ENCODE measurements around the gene LRCH1. TPM values are rescaled to one million over a fixed set of nuclear protein-coding genes. Genes with fewer than 3 reads are reported as not detected.

Gene LRCH1
- total RNA-seq, 1 experiment from 2014 or later: 11.8 TPM

- Mint-ChIP-seq H3K4me3 (no peak overlapping the region), H3K27ac (no peak overlapping the region), H3K4me1 (peaks cover 76% of the 10 kb centered on the region), H3K36me3 (no peaks in the 10 kb centered on the region), H3K27me3 (ENCODE audit: low read depth) (no peaks in the 10 kb centered on the region), H3K9me3 (no peaks in the 10 kb centered on the region)
- TF ChIP-seq PRRX2 (CRISPR knock-in tag; IDR thresholded peaks at IDR 0.05) (no peak), ZMAT4 (CRISPR knock-in tag; IDR thresholded peaks at IDR 0.05) (no peak), ATF1 (CRISPR knock-in tag; IDR thresholded peaks at IDR 0.05) (no peak), FOXJ3 (CRISPR knock-in tag; IDR thresholded peaks at IDR 0.05; ENCODE audit: borderline replicate concordance) (no peak), RELA (CRISPR knock-in tag; IDR thresholded peaks at IDR 0.05; ENCODE audit: borderline replicate concordance) (no peak), ZNF671 (CRISPR knock-in tag; IDR thresholded peaks at IDR 0.05) (no peak)
- no peak for DNase-seq (ENCODE audit: low spot score)
- ATAC-seq: no peak
- ChIA-PET POLR2A (no interaction called here), CTCF (interaction anchor here (0.6 to 2.7 kb wide), 5 partner anchors 14 to 125 kb away, joined by 3 to 10 read pairs (median 3); no protein-coding TSS in a partner anchor)
These were observed 69.8 kb downstream of the LRCH1 start for GRCh38 chr13:46622630-46623256.

- Mint-ChIP-seq H3K27me3 (ENCODE audit: low read depth) (no peaks in the 10 kb centered on the region), H3K27ac (peak overlapping the region; percentile 75), H3K4me1 (peaks cover 72% of the 10 kb centered on the region), H3K4me3 (no peak overlapping the region), H3K9me3 (no peaks in the 10 kb centered on the region), H3K36me3 (no peaks in the 10 kb centered on the region)
- ChIA-PET CTCF (interaction anchor here (0.8 to 1.6 kb wide), 5 partner anchors 10 to 72 kb away, joined by 3 to 7 read pairs (median 3); no protein-coding TSS in a partner anchor), POLR2A (no interaction called here)
- no peak for TF ChIP-seq ZBTB43 (CRISPR knock-in tag; IDR thresholded peaks at IDR 0.05)
- TF ChIP-seq GRHL2 (CRISPR knock-in tag; IDR thresholded peaks at IDR 0.05; ENCODE audit: insufficient replicate concordance, severe bottlenecking): no peak
- no peak for TF ChIP-seq ZNF219 (CRISPR knock-in tag; IDR thresholded peaks at IDR 0.05; ENCODE audit: borderline replicate concordance)
- no peak for ATAC-seq
- no peak for DNase-seq (ENCODE audit: low spot score)
These were observed 71.4 kb downstream of the LRCH1 start for GRCh38 chr13:46624353-46624752.

- no peaks in the 10 kb centered on the region for H3K36me3 Mint-ChIP-seq
- peaks cover 72% of the 10 kb centered on the region for H3K4me1 Mint-ChIP-seq
- DNase-seq (ENCODE audit: low spot score) (no peak), ATAC-seq (peak; percentile 54)
- peak overlapping the region; percentile 75 for H3K27ac Mint-ChIP-seq
- TF ChIP-seq CBFB (CRISPR knock-in tag; IDR thresholded peaks at IDR 0.05; ENCODE audit: low read depth) (no peak), AFF4 (CRISPR knock-in tag; IDR thresholded peaks at IDR 0.05; ENCODE audit: borderline replicate concordance) (no peak), ATF6 (CRISPR knock-in tag; IDR thresholded peaks at IDR 0.05) (no peak), NR3C1 (CRISPR knock-in tag; conservative IDR thresholded peaks at IDR 0.05; ENCODE audit: low read depth) (no peak), ZNF138 (CRISPR knock-in tag; conservative IDR thresholded peaks at IDR 0.05) (no peak), ZNF281 (CRISPR knock-in tag; IDR thresholded peaks at IDR 0.05) (no peak), ZBTB21 (CRISPR knock-in tag; IDR thresholded peaks at IDR 0.05; ENCODE audit: borderline replicate concordance) (no peak)
- CTCF ChIA-PET: interaction anchor here (0.8 to 1.6 kb wide), 5 partner anchors 10 to 73 kb away, joined by 3 to 7 read pairs (median 3); no protein-coding TSS in a partner anchor
- POLR2A ChIA-PET: no interaction called here
- no peak overlapping the region for H3K4me3 Mint-ChIP-seq
- H3K27me3 Mint-ChIP-seq (ENCODE audit: low read depth): no peaks in the 10 kb centered on the region
- H3K9me3 Mint-ChIP-seq: no peaks in the 10 kb centered on the region
These were observed 71.9 kb downstream of the LRCH1 start for GRCh38 chr13:46624821-46625220.
